Left lung (tissue), 10 donors: ENCODE results near the gene NOX3. TPM values are rescaled to one million over a fixed set of nuclear protein-coding genes. Genes with fewer than 3 reads are reported as not detected.

Experiments
- ATAC-seq: fragments of 200-7000 bp; cut with Tn5 transposase; one replicate; pipeline ENCODE4 v1.9.1; 2020; ENCODE audit warnings: moderate library complexity
- DNase-seq, 4 donors: peaks; one replicate each; pipeline ENCODE4 v3.0.0-alpha.2; 2013 to 2020
- H3K27ac ChIP-seq, 2 donors: fragments of 200-600 bp; sonication (generic) in 1 of 2; one replicate each; pipeline versions ENCODE4 v1.5.0 to v1.8.0; 2020 to 2021
- H3K27me3 ChIP-seq, 2 donors: fragments of 200-600 bp; sonication (generic) in 1 of 2; one replicate each; pipeline versions ENCODE4 v1.5.0 to v1.8.0; 2020 to 2021
- H3K36me3 ChIP-seq, 2 donors: fragments of 200-600 bp; sonication (generic) in 1 of 2; one replicate each; pipeline versions ENCODE4 v1.5.0 to v1.8.0; 2020 to 2021
- H3K4me1 ChIP-seq, 2 donors: fragments of 200-600 bp; one replicate each; pipeline ENCODE4 v1.8.0; 2021
- H3K4me3 ChIP-seq, 2 donors: fragments of 200-600 bp; sonication (generic) in 1 of 2; one replicate each; pipeline versions ENCODE4 v1.5.0 to v1.8.0; 2020 to 2021; ENCODE audit warnings: mild to moderate bottlenecking in 1 of 2
- H3K9me3 ChIP-seq, 2 donors: fragments of 200-600 bp; sonication (generic) in 1 of 2; one replicate each; pipeline versions ENCODE4 v1.5.0 to v1.8.0; 2020 to 2021
- CTCF ChIP-seq, 2 donors: fragments of 200-600 bp; sonication (generic) in 1 of 2; IDR thresholded peaks; one replicate each; pipeline versions ENCODE4 v1.5.0 to v1.8.0; 2021; ENCODE audit warnings: antibody characterized with exemption in 2 of 2
- intact Hi-C, 2 donors: fragments of 100-400 bp; cut with DNase I; formaldehyde crosslinking; loops; one replicate each; pipeline versions ENCODE4 v1.11.2 to v1.14.2; 2022
- polyA plus RNA-seq, 6 donors: library from polyadenylated mRNA; unstranded; fragments of 120-200 nt; gene quantifications; one replicate each; pipeline ENCODE4 v1.2.1, GENCODE V29; 2013; ENCODE audit not compliant: insufficient read length in 6 of 6
- total RNA-seq, 2 donors: library from RNA; stranded (reverse); fragmentation: NEBNext Ultra II Directional; extraction: Animal tissue kit (Norgen Biotek cat#: 25700); gene quantifications; one replicate each; pipeline ENCODE4 v1.2.1, GENCODE V29; 2021
- donor health status: DM: no; HTN: yes; CAD: no.
- donor health status: DM: no; HTN: no; CAD: no.

The NOX3 gene
- total and polyA plus RNA-seq, 8 donors: not detected

- Histone ChIP-seq H3K4me1 (no peaks in the 10 kb centered on the region), H3K36me3 (no peaks in the 10 kb centered on the region), H3K27ac (no peak overlapping the region), H3K4me3 (no peak overlapping the region), H3K27me3 (no peaks in the 10 kb centered on the region), H3K9me3 (no peaks in the 10 kb centered on the region)
- intact Hi-C loops: no loop called here
- ATAC-seq: no peak
- DNase-seq: no peak
- no peak for TF ChIP-seq CTCF (IDR thresholded peaks at IDR 0.05)
Measured at GRCh38 chr6:155408231-155408630, 47.4 kb downstream of the NOX3 start.

GRCh38 chr6:155406801-155407200 is 48.8 kb downstream of the NOX3 start:
- intact Hi-C loops: no loop called here
- H3K9me3 ChIP-seq: no peaks in the 10 kb centered on the region
- H3K4me1 ChIP-seq: no peaks in the 10 kb centered on the region
- no peak for DNase-seq
- no peak for ATAC-seq
- TF ChIP-seq CTCF (IDR thresholded peaks at IDR 0.05): no peak
- no peaks in the 10 kb centered on the region for H3K27me3 ChIP-seq
- no peaks in the 10 kb centered on the region for H3K36me3 ChIP-seq
- no peak overlapping the region for H3K27ac ChIP-seq
- H3K4me3 ChIP-seq: no peak overlapping the region

- no peak for TF ChIP-seq CTCF (IDR thresholded peaks at IDR 0.05)
Measured at GRCh38 chr6:155404937-155405336, 50.7 kb downstream of the NOX3 start.

GRCh38 chr6:155402656-155403304 is 52.9 kb downstream of the NOX3 start:
- H3K9me3 ChIP-seq: no peaks in the 10 kb centered on the region
- H3K4me1 ChIP-seq: no peaks in the 10 kb centered on the region
- no peak for TF ChIP-seq CTCF (IDR thresholded peaks at IDR 0.05)
- intact Hi-C loops: no loop called here
- H3K27me3 ChIP-seq: no peaks in the 10 kb centered on the region
- no peak for ATAC-seq
- no peak for DNase-seq
- H3K27ac ChIP-seq: no peak overlapping the region
- no peaks in the 10 kb centered on the region for H3K36me3 ChIP-seq
- no peak overlapping the region for H3K4me3 ChIP-seq

More at GRCh38 chr6:155404937-155405336, 50.7 kb downstream of the NOX3 start:
- no peaks in the 10 kb centered on the region for H3K9me3 ChIP-seq
- intact Hi-C loops: no loop called here
- no peak for ATAC-seq
- no peaks in the 10 kb centered on the region for H3K27me3 ChIP-seq
- H3K4me1 ChIP-seq: no peaks in the 10 kb centered on the region
- no peak for DNase-seq
- no peak overlapping the region for H3K27ac ChIP-seq
- H3K36me3 ChIP-seq: no peaks in the 10 kb centered on the region
- no peak overlapping the region for H3K4me3 ChIP-seq

GRCh38 chr6:155400654-155400965 is 55.0 kb downstream of the NOX3 start:
- Histone ChIP-seq H3K27me3 (no peaks in the 10 kb centered on the region), H3K9me3 (no peaks in the 10 kb centered on the region), H3K36me3 (no peaks in the 10 kb centered on the region), H3K4me1 (no peaks in the 10 kb centered on the region), H3K27ac (no peak overlapping the region), H3K4me3 (no peak overlapping the region)
- no peak for ATAC-seq
- intact Hi-C loops: no loop called here
- no peak for TF ChIP-seq CTCF (IDR thresholded peaks at IDR 0.05)
- no peak for DNase-seq
